Cerebellar nuclear complex (tissue), 1 donor: ENCODE measurements around the gene CIRBP.
A peak's percentile ranks its signal among the peaks of the same experiment; 100 is the strongest.
"Not testable (repeated sequence)": the region's sequence is repeated elsewhere in the genome, so short reads cannot be mapped to it uniquely, and the experiment has no call there.

Experiments
- DNase-seq, 2 experiments: peaks; one replicate each; lab custom pipeline; 2025; lab: John Stamatoyannopoulos, UW

CIRBP gene

GRCh38 chr19:1243768-1244692, 25.1 kb upstream of the CIRBP start:
- peak in 1 of 2 experiments; percentile 32 for DNase-seq

GRCh38 chr19:1244693-1245451, 24.3 kb upstream of the CIRBP start:
- DNase-seq: no peak

- no peak for DNase-seq
These were observed 23.5 kb upstream of the CIRBP start for GRCh38 chr19:1245494-1246264.

GRCh38 chr19:1246265-1247087, 22.7 kb upstream of the CIRBP start:
- DNase-seq: not testable (repeated sequence)

GRCh38 chr19:1247748-1248138, 21.4 kb upstream of the CIRBP start:
- no peak for DNase-seq

GRCh38 chr19:1248139-1248785, 20.9 kb upstream of the CIRBP start, which contains the start of gene MIDN:
MIDN (plus strand) TSS chr19:1248583; CDS start chr19:1250297, 1,714 bp downstream.
- DNase-seq: no peak

GRCh38 chr19:1248786-1249297, 20.3 kb upstream of the CIRBP start:
- DNase-seq: no peak

- DNase-seq: peak in 1 of 2 experiments; percentile 64
These were observed 19.7 kb upstream of the CIRBP start for GRCh38 chr19:1249298-1249989.

- DNase-seq: no peak
These were observed 19.1 kb upstream of the CIRBP start for GRCh38 chr19:1249990-1250436.

GRCh38 chr19:1250437-1251260, 18.5 kb upstream of the CIRBP start:
- no peak for DNase-seq

GRCh38 chr19:1251330-1252220, 17.6 kb upstream of the CIRBP start:
- no peak for DNase-seq

- DNase-seq: no peak
These were observed 16.8 kb upstream of the CIRBP start for GRCh38 chr19:1252221-1252820.

GRCh38 chr19:1252821-1253513, 16.2 kb upstream of the CIRBP start:
- no peak for DNase-seq

- DNase-seq: no peak
These were observed 15.5 kb upstream of the CIRBP start for GRCh38 chr19:1253514-1254080.

GRCh38 chr19:1254081-1254527, 15.0 kb upstream of the CIRBP start:
- DNase-seq: no peak

GRCh38 chr19:1254530-1255185, 14.5 kb upstream of the CIRBP start:
- no peak for DNase-seq
